Measurements from ENCODE around the gene FAM219A.

DNA sequence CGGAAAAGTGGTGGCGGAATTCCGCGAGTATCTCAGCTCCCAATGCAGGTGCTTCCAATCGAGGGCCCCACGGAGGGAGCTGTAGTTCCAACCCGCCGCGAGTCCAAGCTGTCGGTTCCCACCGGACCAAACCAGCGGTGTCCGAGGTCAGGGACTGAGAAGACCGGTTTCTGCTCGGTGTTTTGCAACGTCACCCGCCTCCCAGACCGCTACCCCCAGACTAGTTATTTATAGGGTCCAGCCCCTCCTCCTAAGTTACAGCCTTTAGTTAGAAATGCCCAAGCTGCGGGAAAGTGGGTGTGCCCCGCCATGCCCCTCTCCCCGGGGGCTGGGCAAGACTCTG, 81.0 kb downstream of the FAM219A start:
- TF ChIP-seq SUZ12 (IDR thresholded peaks at IDR 0.05; ENCODE audit: extremely low read depth, insufficient read depth, insufficient read length) (no peak), YY1 (IDR thresholded peaks at IDR 0.05; ENCODE audit: insufficient read depth, insufficient read length) (no peak), ZNF274 (IDR thresholded peaks at IDR 0.05; ENCODE audit: low read depth, low read length) (no peak)
